Uterus (tissue), 4 donors: Measurements from ENCODE around the gene DOC2B. TPM values are rescaled to one million over a fixed set of nuclear protein-coding genes. Genes with fewer than 3 reads are reported as not detected.

Experiments used
- DNase-seq, 2 donors: peaks; one replicate each; pipeline ENCODE4 v3.0.0-alpha.2; 2019 to 2020
- H3K27ac ChIP-seq, 2 donors: fragments of 200-600 bp; sonication (generic); 1 replicate in 1 of 2; 2 replicates in 1 of 2; pipeline ENCODE4 v1.5.1; 2016 to 2018
- H3K27me3 ChIP-seq, 2 donors: fragments of 200-600 bp; sonication (generic); one replicate each; pipeline ENCODE4 v1.5.1; 2018 to 2019; ENCODE audit warnings: control low read depth in 1 of 2
- H3K36me3 ChIP-seq, 2 donors: fragments of 200-600 bp; sonication (generic); one replicate each; pipeline ENCODE4 v1.5.1; 2019; ENCODE audit warnings: control low read depth in 1 of 2
- H3K4me1 ChIP-seq, 2 donors: fragments of 200-600 bp; sonication (generic); one replicate each; pipeline ENCODE4 v1.5.1; 2018 to 2019; ENCODE audit warnings: control low read depth in 1 of 2
- H3K4me3 ChIP-seq, 2 donors: fragments of 200-600 bp; sonication (generic); 1 replicate in 1 of 2; 2 replicates in 1 of 2; pipeline ENCODE4 v1.5.1; 2018 to 2019; ENCODE audit warnings: mild to moderate bottlenecking in 1 of 2
- H3K9me3 ChIP-seq, 2 donors: fragments of 200-600 bp; sonication (generic); one replicate each; pipeline ENCODE4 v1.5.1; 2019; ENCODE audit warnings: control low read depth in 1 of 2
- CTCF ChIP-seq, 4 experiments: fragments of 200-600 bp in 2 of 4; fragments of 450-650 bp in 2 of 4; sonication (generic) in 2 of 4; IDR thresholded peaks; one replicate each; pipeline ENCODE4 v1.5.1; 2016 to 2019; ENCODE audit warnings: antibody characterized with exemption in 4 of 4, mild to moderate bottlenecking in 2 of 4, moderate library complexity in 1 of 4
- POLR2A ChIP-seq, 2 donors: fragments of 450-650 bp; IDR thresholded peaks; one replicate each; pipeline ENCODE4 v1.6.1; 2016; ENCODE audit warnings: antibody characterized with exemption in 2 of 2, mild to moderate bottlenecking in 1 of 2, moderate library complexity in 1 of 2
- intact Hi-C: fragments of 100-400 bp; cut with DNase I; formaldehyde crosslinking; loops from one replicate; pipeline ENCODE4 v1.15.1; 2023; ENCODE audit warnings: low total_unique reads
- total RNA-seq, 4 donors: library from RNA; depleted of rRNA in 3 of 4; stranded (reverse); fragments of >200 nt in 3 of 4; gene quantifications; one replicate each; pipeline versions ENCODE4 v1.1.0 to v1.2.4, GENCODE V29; 2014 to 2023
- donor health status: DM: yes; HTN: yes; CAD: no.

Gene DOC2B
- total RNA-seq, 4 donors from 2014 or later, result 3.8 to 45.3 (median 7.1) TPM

- intact Hi-C loops, result no loop called here
- no peak for DNase-seq
- H3K27me3 ChIP-seq, result no peaks in the 10 kb centered on the region
These were observed 29.3 kb downstream of the DOC2B start for GRCh38 chr17:151886-152859.

GRCh38 chr17:151004-151403 lies 30.4 kb downstream of the DOC2B start:
- no peak for TF ChIP-seq POLR2A (IDR thresholded peaks at IDR 0.05)
- TF ChIP-seq CTCF (IDR thresholded peaks at IDR 0.05), result no peak
- H3K36me3 ChIP-seq, result no peaks in the 10 kb centered on the region
- no peak overlapping the region for H3K27ac ChIP-seq
- intact Hi-C loops, result no loop called here
- H3K9me3 ChIP-seq, result no peaks in the 10 kb centered on the region
- no peaks in the 10 kb centered on the region for H3K4me1 ChIP-seq
- DNase-seq, result no peak
- no peak overlapping the region for H3K4me3 ChIP-seq
- H3K27me3 ChIP-seq, result no peaks in the 10 kb centered on the region

More at GRCh38 chr17:151886-152859, 29.3 kb downstream of the DOC2B start:
- Histone ChIP-seq H3K36me3 (no peaks in the 10 kb centered on the region), H3K9me3 (no peaks in the 10 kb centered on the region), H3K27ac (no peak overlapping the region), H3K4me3 (no peak overlapping the region), H3K4me1 (no peaks in the 10 kb centered on the region)
- no peak for TF ChIP-seq CTCF (IDR thresholded peaks at IDR 0.05)

GRCh38 chr17:149897-150584 lies 31.4 kb downstream of the DOC2B start:
- H3K36me3 ChIP-seq, result no peaks in the 10 kb centered on the region
- intact Hi-C loops, result no loop called here
- DNase-seq, result peak in 1 of 2 donors; percentile 7
- no peak for TF ChIP-seq POLR2A (IDR thresholded peaks at IDR 0.05)
- TF ChIP-seq CTCF (IDR thresholded peaks at IDR 0.05), result no peak
- H3K27ac ChIP-seq, result no peak overlapping the region
- no peaks in the 10 kb centered on the region for H3K4me1 ChIP-seq
- H3K27me3 ChIP-seq, result no peaks in the 10 kb centered on the region
- no peak overlapping the region for H3K4me3 ChIP-seq
- no peaks in the 10 kb centered on the region for H3K9me3 ChIP-seq

GRCh38 chr17:149231-149630 lies 32.2 kb downstream of the DOC2B start:
- intact Hi-C loops, result no loop called here
- TF ChIP-seq CTCF (IDR thresholded peaks at IDR 0.05), result no peak
- no peak for TF ChIP-seq POLR2A (IDR thresholded peaks at IDR 0.05)
- H3K27ac ChIP-seq, result no peak overlapping the region
- H3K4me3 ChIP-seq, result no peak overlapping the region
- no peak for DNase-seq
- H3K36me3 ChIP-seq, result no peaks in the 10 kb centered on the region
- H3K4me1 ChIP-seq, result no peaks in the 10 kb centered on the region
- H3K9me3 ChIP-seq, result no peaks in the 10 kb centered on the region
- H3K27me3 ChIP-seq, result no peaks in the 10 kb centered on the region

GRCh38 chr17:148757-149156 lies 32.7 kb downstream of the DOC2B start:
- peak in 1 of 2 donors; percentile 2 for DNase-seq
- H3K27me3 ChIP-seq, result no peaks in the 10 kb centered on the region
- no peaks in the 10 kb centered on the region for H3K36me3 ChIP-seq
- no peaks in the 10 kb centered on the region for H3K9me3 ChIP-seq
- no peaks in the 10 kb centered on the region for H3K4me1 ChIP-seq
- TF ChIP-seq CTCF (IDR thresholded peaks at IDR 0.05) (no peak), POLR2A (IDR thresholded peaks at IDR 0.05) (no peak)
- H3K4me3 ChIP-seq, result no peak overlapping the region
- no peak overlapping the region for H3K27ac ChIP-seq
- intact Hi-C loops, result no loop called here
